Mesendoderm (in vitro differentiated cells): ENCODE data around the gene FASN.
A peak's percentile ranks its signal among the peaks of the same experiment; 100 is the strongest.

ENCODE experiments used
- DNase-seq: peaks from one replicate; pipeline ENCODE4 v3.0.0; 2013
- H2AK5ac ChIP-seq: 2 replicates; pipeline ENCODE4 v1.6.1; 2013; ENCODE audit warnings: low read length, inconsistent platforms
- H2BK120ac ChIP-seq: 2 replicates; pipeline ENCODE4 v1.6.1; 2013; ENCODE audit warnings: low read depth, mild to moderate bottlenecking, low read length, moderate library complexity, mixed read lengths
- H2BK15ac ChIP-seq: replicated peaks from 2 replicates; pipeline ENCODE4 v1.6.1; 2013; ENCODE audit warnings: low read depth, mild to moderate bottlenecking, moderate library complexity
- H2BK5ac ChIP-seq: 2 replicates; pipeline ENCODE4 v1.6.1; 2013; ENCODE audit warnings: low read length, inconsistent platforms
- H3K18ac ChIP-seq: 2 replicates; pipeline ENCODE4 v1.6.1; 2013; ENCODE audit warnings: mild to moderate bottlenecking, low read length, mixed read lengths
- H3K23ac ChIP-seq: one replicate; pipeline ENCODE4 v1.6.1; 2013; ENCODE audit warnings: low read length
- H3K27ac ChIP-seq: 2 replicates; pipeline ENCODE4 v1.5.1; 2013; ENCODE audit warnings: low read depth, mild to moderate bottlenecking, inconsistent platforms, low read length, moderate library complexity
- H3K27me3 ChIP-seq: 2 replicates; pipeline ENCODE4 v1.6.1; 2013; ENCODE audit warnings: low read length, control low read depth, mild to moderate bottlenecking, inconsistent platforms; ENCODE audit not compliant: insufficient read depth, poor library complexity
- H3K36me3 ChIP-seq: 2 replicates; pipeline ENCODE4 v1.6.1; 2013; ENCODE audit warnings: low read length, inconsistent platforms; ENCODE audit not compliant: control insufficient read depth, insufficient read depth
- H3K4ac ChIP-seq: one replicate; pipeline ENCODE4 v1.6.1; 2013; ENCODE audit warnings: low read depth, mild to moderate bottlenecking, low read length, moderate library complexity
- H3K4me1 ChIP-seq: 2 replicates; pipeline ENCODE4 v1.6.1; 2013; ENCODE audit warnings: low read depth, low read length, inconsistent platforms; ENCODE audit not compliant: control insufficient read depth
- H3K4me2 ChIP-seq: 2 replicates; pipeline ENCODE4 v1.6.1; 2013; ENCODE audit warnings: low read length
- H3K4me3 ChIP-seq: 2 replicates; pipeline ENCODE4 v1.5.1; 2013; ENCODE audit warnings: mild to moderate bottlenecking, low read length
- H3K56ac ChIP-seq: one replicate; pipeline ENCODE4 v1.6.1; 2013; ENCODE audit warnings: low read length
- H3K79me1 ChIP-seq: 2 replicates; pipeline ENCODE4 v1.6.1; 2013; ENCODE audit warnings: low read length, inconsistent platforms
- H3K79me2 ChIP-seq: 2 replicates; pipeline ENCODE4 v1.6.1; 2013; ENCODE audit warnings: mild to moderate bottlenecking, low read length; ENCODE audit not compliant: control insufficient read depth, insufficient read depth
- H3K9ac ChIP-seq: 2 replicates; pipeline ENCODE4 v1.6.1; 2013; ENCODE audit warnings: low read length, inconsistent platforms
- H4K5ac ChIP-seq: one replicate; pipeline ENCODE4 v1.6.1; 2013; ENCODE audit warnings: low read length
- H4K8ac ChIP-seq: one replicate; pipeline ENCODE4 v1.6.1; 2013; ENCODE audit warnings: low read depth, mild to moderate bottlenecking, control low read depth, low read length, moderate library complexity
- WGBS: extraction: QIAGEN DNeasy Blood & Tissue Kit; methylation state at CpG from one replicate; pipeline ENCODE4 v1.1.7; 2013; ENCODE audit warnings: low lambda C conversion rate, missing lambda C conversion rate; ENCODE audit not compliant: insufficient coverage; ENCODE audit errors: extremely low coverage; 5-methylcytosine and 5-hydroxymethylcytosine counted together

The FASN gene

DNA sequence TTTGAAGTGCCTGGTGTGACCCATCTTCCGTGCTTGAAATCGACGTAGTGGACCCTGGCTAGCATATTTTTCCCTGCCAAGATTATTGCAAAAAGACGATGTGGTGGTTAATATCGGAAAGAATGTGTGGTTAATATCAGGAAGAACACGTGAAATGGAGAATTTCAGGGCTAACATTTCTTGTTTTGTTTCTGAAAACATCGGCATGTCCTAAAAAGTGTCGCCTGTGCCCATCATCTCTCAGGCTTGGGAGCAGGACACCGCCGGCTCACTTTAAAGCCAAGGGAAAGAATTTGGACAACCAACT lies 60.2 kb downstream of the FASN start:
- Histone ChIP-seq H3K27ac (no peak overlapping the region), H3K79me1 (no peaks in the 10 kb centered on the region), H3K56ac (no peak overlapping the region), H3K23ac (no peak overlapping the region), H4K5ac (no peak overlapping the region), H3K9ac (no peak overlapping the region), H3K4me1 (no peaks in the 10 kb centered on the region), H3K27me3 (no peaks in the 10 kb centered on the region), H4K8ac (no peak overlapping the region), H2BK5ac (no peak overlapping the region), H3K18ac (no peak overlapping the region), H2BK15ac (no peak overlapping the region), H3K36me3 (no peaks in the 10 kb centered on the region), H3K4me2 (peak overlapping the region; percentile 3), H3K4ac (no peak overlapping the region), H2BK120ac (no peak overlapping the region), H2AK5ac (no peak overlapping the region), H3K79me2 (no peaks in the 10 kb centered on the region), H3K4me3 (no peak overlapping the region)
- no CpG with 5 or more reads among the region's 10 CpGs for WGBS
- no peak for DNase-seq

DNA sequence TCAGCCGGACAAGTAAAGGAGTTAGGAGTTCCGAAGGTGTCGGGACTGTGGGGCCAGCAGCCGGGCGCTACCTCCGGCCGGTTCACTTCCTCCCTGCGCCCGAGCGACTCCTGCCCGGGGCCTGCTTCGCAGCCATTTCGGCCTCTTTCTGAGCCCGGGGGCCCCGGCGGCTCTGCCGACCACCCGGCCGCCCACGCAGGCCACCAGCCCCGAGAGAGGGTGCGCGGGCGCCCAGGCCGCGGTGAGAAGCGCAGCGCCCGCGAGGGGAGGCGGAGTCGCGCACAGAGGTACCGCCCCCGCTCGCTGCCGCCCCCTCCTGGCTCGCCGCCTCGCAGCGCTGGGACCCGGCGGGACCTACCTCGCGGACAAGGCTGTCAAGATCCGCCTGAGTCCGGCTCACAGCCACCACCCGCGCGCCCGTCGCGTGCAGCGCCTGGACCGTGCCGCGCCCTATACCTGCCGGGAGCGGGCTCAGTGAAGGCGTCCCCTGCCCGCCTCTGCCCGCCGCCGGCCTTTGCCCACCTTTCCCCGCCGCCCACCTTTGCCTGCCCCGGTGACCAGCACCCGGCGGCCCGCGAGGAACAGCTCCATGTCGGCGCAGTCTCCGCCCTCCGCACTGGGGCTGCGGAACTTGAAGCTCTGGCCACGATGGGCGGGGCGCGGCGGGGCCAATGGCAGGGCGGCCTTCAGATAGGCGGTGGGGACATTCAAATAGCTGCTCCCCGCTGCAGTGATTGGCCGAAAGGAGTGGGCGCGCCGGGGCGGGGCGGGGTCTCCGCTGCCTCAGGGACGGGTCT lies 60.7 kb downstream of the FASN start, which contains the start of gene DCXR:
DCXR (minus strand) TSS at position 606 of the 797 bp plus-strand sequence; CDS start at position 591, 15 bp downstream.
- Histone ChIP-seq H2BK5ac (no peak within 1 kb of the TSS), H3K23ac (peak within 1 kb of the TSS; percentile 45), H2AK5ac (no peak within 1 kb of the TSS), H3K4me1 (no peaks in the 10 kb centered on the region), H3K18ac (peak within 1 kb of the TSS; percentile 33), H3K27ac (peak within 1 kb of the TSS; percentile 68), H3K4ac (no peak within 1 kb of the TSS), H3K56ac (peak within 1 kb of the TSS; percentile 91), H4K8ac (no peak within 1 kb of the TSS), H3K4me2 (peak within 1 kb of the TSS; percentile 96), H3K4me3 (peak within 1 kb of the TSS; percentile 39), H3K79me1 (no peaks in the 10 kb centered on the region), H3K9ac (peak within 1 kb of the TSS; percentile 89), H3K27me3 (no peaks in the 10 kb centered on the region), H2BK15ac (no peak within 1 kb of the TSS), H3K36me3 (no peaks in the 10 kb centered on the region), H4K5ac (no peak within 1 kb of the TSS), H2BK120ac (no peak within 1 kb of the TSS), H3K79me2 (no peaks in the 10 kb centered on the region)
- DNase-seq, result peak; percentile 98
- WGBS, result no CpG with 5 or more reads among the region's 92 CpGs

DNA sequence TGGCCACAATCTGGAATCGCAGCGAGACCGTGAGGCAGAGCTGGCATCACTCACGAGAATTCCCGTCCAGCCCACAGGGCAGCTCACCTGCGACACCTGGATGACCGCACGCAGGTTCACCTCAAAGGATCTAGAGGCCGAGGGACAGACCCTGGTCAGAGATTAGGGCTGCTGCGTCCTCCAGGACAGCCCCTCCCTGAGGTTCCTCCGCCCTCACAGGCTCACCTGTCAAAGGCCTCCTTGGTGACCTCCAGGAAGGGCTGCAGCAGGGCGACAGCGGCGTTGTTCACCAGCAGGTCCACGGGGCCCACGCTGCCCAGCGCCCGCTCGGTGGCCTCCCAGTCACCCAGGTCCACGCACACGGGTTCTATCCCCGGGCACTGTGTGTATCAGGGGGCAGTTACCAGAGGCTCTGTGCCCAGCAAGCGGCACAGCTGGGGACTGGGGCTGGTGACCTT lies 61.4 kb downstream of the FASN start:
- H4K5ac ChIP-seq, result no peak overlapping the region
- no peak for DNase-seq

DNA sequence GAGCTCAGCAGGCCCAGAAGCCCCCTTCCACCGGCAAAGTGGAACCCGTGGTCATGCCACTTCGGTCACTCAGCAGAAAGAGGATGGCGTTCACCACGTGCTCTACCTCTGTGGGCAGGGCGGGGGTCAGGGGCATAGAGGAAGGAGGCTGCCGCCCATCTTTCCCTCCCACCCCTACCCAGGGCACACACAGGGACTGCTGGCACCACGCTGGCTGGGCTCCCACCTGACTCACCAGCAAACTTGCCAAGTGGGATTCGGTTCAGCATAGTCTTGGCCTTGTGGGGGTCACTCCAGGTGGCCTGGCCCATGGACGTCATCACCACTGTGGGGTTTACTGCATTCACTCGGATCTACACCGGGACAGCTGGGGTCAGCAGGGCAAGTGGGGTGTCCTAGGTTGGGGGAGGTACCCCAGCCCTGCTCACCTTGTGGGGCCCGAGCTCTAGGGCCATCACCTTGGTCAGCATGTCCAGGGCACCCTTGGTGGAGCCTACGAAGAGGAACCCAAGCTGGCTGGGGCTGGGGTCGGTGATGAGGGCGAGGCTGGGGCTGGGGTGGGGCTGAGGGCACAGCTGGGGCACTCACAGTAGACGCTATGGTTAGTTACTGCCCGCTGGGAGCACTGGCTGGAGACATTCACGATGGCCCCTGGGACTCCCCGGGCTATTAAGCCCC lies 61.9 kb downstream of the FASN start:
- Histone ChIP-seq H3K56ac (peak overlapping the region; percentile 91), H3K79me2 (no peaks in the 10 kb centered on the region), H3K36me3 (no peaks in the 10 kb centered on the region), H2BK5ac (no peak overlapping the region), H2BK15ac (no peak overlapping the region), H4K5ac (no peak overlapping the region), H3K79me1 (no peaks in the 10 kb centered on the region), H3K9ac (peak overlapping the region; percentile 89), H4K8ac (no peak overlapping the region), H3K23ac (peak overlapping the region; percentile 45), H3K27me3 (no peaks in the 10 kb centered on the region), H3K4me1 (no peaks in the 10 kb centered on the region), H3K18ac (no peak overlapping the region), H2BK120ac (no peak overlapping the region), H3K4me2 (no peak overlapping the region), H3K4me3 (no peak overlapping the region), H3K4ac (no peak overlapping the region), H3K27ac (no peak overlapping the region), H2AK5ac (no peak overlapping the region)
- no peak for DNase-seq
- WGBS, result no CpG with 5 or more reads among the region's 20 CpGs

More for the DNA sequence above, 61.4 kb downstream of the FASN start:
- Histone ChIP-seq H3K79me2 (no peaks in the 10 kb centered on the region), H3K23ac (peak overlapping the region; percentile 45), H4K8ac (no peak overlapping the region), H3K4me1 (no peaks in the 10 kb centered on the region), H3K4ac (no peak overlapping the region), H3K27ac (no peak overlapping the region), H3K79me1 (no peaks in the 10 kb centered on the region), H3K27me3 (no peaks in the 10 kb centered on the region), H3K9ac (peak overlapping the region; percentile 89), H3K4me3 (peak overlapping the region; percentile 38), H3K18ac (no peak overlapping the region), H3K4me2 (peak overlapping the region; percentile 96), H2BK5ac (no peak overlapping the region), H3K36me3 (no peaks in the 10 kb centered on the region), H2AK5ac (no peak overlapping the region), H3K56ac (peak overlapping the region; percentile 91), H2BK120ac (no peak overlapping the region), H2BK15ac (no peak overlapping the region)
- no CpG with 5 or more reads among the region's 23 CpGs for WGBS

DNA sequence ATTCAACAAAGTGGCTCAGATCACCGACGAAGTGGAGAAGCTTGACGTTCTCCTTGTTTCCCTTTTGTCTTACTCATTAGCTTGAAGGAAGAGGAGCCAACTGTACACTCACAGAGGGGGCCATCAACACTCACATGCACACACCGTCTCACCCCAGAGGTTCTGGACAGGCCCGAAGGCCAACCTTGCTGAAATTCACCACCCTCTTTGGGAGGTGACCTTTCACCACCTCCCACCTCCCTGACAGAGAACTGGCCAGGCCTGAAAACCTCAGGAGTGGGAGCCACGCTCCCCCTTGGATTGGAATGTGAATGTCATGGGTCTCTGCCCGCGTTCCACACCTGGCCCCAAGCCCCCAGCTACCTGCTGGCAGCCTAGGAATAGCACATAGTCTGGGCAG lies 62.5 kb downstream of the FASN start:
- no peak overlapping the region for H3K27ac ChIP-seq
- H4K8ac ChIP-seq, result no peak overlapping the region
- DNase-seq, result no peak
- no peaks in the 10 kb centered on the region for H3K79me2 ChIP-seq
- H3K56ac ChIP-seq, result no peak overlapping the region
- no peak overlapping the region for H2BK120ac ChIP-seq
- no peak overlapping the region for H3K23ac ChIP-seq
- no peak overlapping the region for H2BK5ac ChIP-seq
- no peak overlapping the region for H3K9ac ChIP-seq
- no peaks in the 10 kb centered on the region for H3K36me3 ChIP-seq
- no peak overlapping the region for H3K18ac ChIP-seq
- H3K4me1 ChIP-seq, result no peaks in the 10 kb centered on the region
- no peak overlapping the region for H3K4ac ChIP-seq
- no peak overlapping the region for H4K5ac ChIP-seq
- WGBS, result no CpG with 5 or more reads among the region's 8 CpGs
- H2BK15ac ChIP-seq, result no peak overlapping the region
- H3K4me3 ChIP-seq, result no peak overlapping the region
- H2AK5ac ChIP-seq, result no peak overlapping the region
- no peaks in the 10 kb centered on the region for H3K79me1 ChIP-seq
- H3K4me2 ChIP-seq, result no peak overlapping the region
- H3K27me3 ChIP-seq, result no peaks in the 10 kb centered on the region
